Superior temporal gyrus (tissue), 1 donor: ENCODE data around the gene RUNX2.

Experiments used
- DNase-seq: peaks from one replicate; pipeline ENCODE4 v3.0.0-alpha.2; 2016; ENCODE audit errors: extremely low spot score

RUNX2 gene

DNA sequence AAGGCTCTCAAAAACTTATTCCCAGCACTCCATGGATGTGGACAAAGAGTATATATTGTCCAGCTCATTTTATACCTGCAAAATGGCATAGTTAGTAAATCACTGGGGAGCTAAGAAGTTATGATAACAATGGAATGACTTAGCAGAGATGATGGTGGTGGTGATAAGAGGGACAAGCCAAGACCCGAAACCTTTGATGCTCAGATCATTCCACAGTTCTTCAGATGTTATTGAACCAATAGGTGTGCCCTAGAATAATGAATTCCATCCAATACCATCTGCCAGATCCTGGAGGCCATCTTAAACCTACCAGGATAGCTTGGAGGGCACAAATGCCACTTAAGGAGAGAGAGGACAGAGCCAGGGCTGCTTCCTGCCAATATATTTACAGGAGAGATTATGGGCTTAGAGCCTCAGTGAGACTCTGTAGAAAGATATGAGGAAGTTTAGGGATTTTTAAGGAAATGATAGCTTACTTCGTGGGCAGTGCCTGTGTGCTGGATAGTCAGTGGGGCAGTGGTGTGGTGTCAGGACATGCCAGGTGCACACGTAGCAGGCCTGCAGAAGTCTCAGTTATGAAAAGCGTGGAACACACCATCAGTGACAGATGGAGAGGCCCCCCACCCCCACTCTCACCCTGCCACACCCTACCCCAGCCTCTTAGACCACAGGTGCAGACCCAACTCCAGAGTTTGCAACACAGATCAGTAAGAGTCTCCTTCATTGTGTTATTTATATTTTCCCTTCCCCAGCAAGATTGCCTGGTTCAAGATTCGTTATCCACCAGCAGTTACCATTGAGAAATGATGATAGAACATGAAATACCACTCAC lies 259.3 kb downstream of the RUNX2 start:
- DNase-seq = no peak

DNA sequence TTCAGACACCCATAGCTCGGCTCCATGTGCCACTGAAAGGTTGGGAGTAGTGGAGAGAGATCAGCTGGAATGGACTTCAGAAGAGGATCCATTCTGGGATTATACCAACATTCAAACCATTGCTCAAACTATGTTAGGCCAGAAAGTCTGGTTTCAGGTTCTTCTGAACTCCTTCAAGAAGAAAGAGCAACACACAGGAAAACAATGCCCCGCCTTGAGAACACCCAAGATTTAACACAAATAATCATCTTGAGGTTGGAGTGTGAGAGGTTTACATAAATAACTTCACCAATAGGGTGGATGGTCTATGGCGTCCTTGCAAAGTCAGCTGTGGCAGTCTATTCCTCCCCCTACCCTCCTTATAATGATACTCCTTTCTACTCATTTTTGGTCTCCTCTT lies 261.2 kb downstream of the RUNX2 start:
- no peak for DNase-seq

GRCh38 chr6:45590226-45590625 lies 262.1 kb downstream of the RUNX2 start:
- DNase-seq = no peak

GRCh38 chr6:45590696-45591184 lies 262.6 kb downstream of the RUNX2 start:
- no peak for DNase-seq

DNA sequence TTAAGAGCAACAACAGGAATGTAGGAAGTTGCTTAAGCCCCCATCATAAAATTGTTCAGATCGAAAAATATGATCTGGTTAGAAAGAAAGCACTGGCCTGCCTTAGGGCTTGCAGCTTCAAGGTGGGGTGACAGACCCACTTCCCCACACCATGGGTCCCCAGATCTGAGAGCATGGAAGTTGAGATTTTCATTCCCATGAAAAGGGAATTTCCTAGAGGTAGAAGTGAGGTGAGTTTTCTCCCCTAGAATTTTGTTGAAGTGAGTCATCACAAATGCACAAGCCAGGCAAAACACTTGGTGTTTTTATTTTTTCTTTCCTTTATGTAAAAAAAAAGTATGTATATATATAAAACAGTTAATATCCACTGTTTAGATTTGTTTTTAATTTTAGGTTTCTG lies 263.2 kb downstream of the RUNX2 start:
- DNase-seq = no peak

DNA sequence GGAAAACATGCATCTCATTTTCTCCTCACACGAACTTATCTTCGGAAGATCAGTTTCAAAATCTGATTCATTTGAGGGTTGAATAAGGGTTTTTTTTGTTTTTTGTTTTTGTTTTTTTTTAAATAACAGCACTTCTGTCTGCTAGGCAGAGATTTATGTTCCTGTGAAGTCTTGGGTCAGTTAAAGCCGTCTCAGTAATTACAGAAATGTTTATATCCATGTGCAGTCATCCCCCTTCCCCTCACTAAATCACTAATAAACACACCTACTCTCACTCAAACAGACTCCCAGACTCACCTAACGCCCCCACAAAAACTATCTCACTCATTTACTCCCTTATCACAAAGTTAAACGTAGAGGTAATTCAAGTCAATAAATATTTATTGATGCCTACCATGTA lies 263.8 kb downstream of the RUNX2 start:
- DNase-seq = no peak

DNA sequence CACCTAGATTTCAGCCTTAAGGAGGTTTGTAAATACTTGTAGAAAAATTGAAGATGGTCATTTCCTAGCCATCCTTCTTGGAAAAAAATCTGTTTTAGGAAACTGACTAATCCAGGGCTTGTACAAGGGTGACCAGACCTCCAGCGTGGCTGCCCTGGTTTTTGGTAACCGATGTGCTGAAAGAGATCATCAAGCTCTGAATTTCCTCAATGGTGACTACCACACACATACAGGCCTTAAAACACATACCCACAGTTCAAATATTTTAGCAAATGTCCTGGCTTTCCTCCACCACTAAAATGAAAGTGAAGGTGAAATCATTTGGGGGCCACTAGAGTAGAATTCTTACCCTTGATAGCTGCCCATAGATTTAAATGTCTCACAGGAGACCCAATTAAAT lies 264.9 kb downstream of the RUNX2 start:
- no peak for DNase-seq

- DNase-seq = no peak
These were observed 267.1 kb downstream of the RUNX2 start for GRCh38 chr6:45595010-45595851.

DNA sequence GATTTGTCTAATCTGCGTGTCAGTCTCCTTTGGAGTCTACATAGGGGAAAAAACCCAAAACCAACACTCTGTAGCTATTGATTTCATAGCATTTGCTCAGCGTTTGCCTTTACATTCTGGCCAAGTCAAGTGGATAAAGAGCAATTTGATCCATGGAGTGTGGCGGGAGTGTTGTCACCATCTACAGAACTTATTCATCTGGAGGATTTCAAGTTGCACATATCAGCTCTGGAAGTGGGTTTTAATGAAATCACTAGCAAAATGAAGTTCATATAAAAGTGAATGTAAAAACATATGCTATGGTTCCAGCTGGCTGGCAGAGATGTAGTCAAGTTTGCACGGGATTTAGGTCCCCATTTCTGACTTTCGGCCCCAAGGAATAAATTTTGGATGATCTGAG lies 269.3 kb downstream of the RUNX2 start:
- no peak for DNase-seq

DNA sequence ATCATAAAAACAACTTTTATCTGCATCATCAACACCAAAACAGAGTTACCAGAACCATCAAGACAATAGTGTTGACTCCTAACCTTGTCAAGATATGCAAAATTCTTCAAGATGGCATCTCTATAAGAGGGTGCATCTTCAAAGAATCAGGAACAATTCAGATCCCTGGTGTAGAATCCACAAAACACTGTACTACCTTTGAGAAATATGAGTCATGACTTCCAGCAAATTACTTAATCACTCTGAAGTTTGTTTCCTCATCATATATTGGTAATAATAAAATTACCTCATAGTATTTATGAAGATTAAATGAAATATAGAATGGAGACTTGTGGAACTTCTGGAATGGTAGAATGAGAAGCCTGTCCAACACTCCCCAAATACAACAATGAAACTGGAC lies 270.9 kb downstream of the RUNX2 start:
- DNase-seq = no peak

DNA sequence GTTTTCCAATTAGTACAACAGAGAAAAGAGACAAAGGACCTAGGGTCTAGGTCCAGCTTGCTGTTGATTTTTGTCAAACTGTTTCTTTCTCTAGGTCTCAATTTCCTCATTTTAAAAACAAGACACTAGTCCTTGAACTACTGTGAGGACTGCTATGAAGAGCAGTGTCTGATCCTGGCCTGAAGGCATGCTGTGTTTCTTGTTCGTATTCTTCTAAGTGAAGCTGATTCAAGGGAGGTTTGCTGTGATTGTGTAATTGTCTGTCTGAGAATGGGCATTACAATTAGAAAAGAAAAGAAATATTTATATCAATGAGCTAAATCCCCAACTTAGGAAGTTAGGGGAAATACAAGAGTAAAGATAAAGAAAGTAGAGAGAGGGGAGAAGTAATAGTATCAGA lies 277.8 kb downstream of the RUNX2 start:
- no peak for DNase-seq

DNA sequence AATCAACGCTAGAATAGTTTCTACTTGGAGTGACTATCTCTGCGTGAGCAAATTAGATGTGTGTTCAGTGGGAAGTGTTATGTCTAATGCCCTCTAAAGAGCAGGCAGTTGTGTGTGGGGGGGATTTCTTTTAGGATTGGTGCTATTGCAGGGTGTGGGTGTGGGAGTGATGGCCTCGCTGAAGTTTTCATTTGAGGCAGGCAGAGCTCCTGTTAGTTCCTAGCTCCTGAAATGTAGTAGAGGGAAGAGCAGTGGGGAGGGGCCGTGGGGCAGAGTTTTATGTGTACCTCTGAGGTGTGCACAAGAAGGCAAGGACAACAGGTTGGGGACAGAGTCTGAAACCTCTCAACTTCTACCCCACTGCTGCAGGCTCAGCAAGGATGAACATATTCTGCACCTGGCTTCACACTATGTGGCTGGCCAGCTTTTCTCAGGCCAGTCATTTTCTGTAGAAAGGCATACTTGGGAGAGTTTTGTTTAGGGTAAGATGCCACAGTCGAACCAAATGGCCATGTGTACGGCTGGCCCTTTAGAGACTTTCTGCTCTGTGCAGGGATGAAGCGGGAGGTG lies 278.8 kb downstream of the RUNX2 start:
- DNase-seq = no peak

DNA sequence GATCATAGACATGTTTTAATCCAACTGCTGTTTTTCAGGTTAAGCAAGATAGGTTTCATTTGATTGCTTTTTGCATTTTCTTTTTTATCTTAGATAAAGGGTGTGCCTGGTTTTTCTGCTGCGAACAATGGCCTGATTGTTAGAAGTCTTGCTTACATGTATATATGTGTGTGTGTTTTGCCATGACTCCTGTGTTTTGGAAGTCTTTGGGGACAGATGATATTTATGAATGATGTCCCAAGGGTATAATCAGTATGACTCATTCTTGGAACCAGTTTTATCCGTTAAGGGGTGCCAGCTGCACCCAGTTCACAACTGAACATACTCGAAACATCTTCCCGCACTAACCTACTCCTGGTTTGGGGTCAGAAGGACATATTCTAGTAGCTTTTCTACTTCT lies 279.7 kb downstream of the RUNX2 start:
- no peak for DNase-seq

GRCh38 chr6:45608252-45608913 lies 280.3 kb downstream of the RUNX2 start:
- DNase-seq = no peak

GRCh38 chr6:45609141-45609638 lies 281.1 kb downstream of the RUNX2 start:
- no peak for DNase-seq

GRCh38 chr6:45610374-45610773 lies 282.2 kb downstream of the RUNX2 start:
- DNase-seq = no peak

- DNase-seq = no peak
These were observed 282.7 kb downstream of the RUNX2 start for GRCh38 chr6:45610832-45611231.

DNA sequence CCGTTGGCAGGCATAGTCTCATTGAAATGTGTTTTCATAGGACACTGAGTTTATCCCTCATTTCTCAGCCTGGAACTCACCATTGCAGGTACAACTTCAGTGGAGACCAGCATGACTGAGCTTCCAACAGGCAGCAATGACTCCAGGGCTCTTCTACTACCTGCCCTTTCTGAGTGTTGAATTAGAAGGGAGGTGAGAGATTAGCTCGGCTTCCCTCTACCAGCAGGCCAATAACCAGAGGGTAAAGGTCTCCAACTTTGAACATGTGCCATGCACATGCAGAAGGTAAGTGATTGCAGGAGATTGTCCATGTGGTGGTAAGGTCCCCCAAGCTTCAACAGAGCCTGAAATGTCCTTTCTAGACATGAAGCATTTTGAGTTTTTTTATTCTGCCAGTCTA lies 283.4 kb downstream of the RUNX2 start:
- DNase-seq = no peak

- DNase-seq = no peak
These were observed 285.5 kb downstream of the RUNX2 start for GRCh38 chr6:45613656-45614055.

DNA sequence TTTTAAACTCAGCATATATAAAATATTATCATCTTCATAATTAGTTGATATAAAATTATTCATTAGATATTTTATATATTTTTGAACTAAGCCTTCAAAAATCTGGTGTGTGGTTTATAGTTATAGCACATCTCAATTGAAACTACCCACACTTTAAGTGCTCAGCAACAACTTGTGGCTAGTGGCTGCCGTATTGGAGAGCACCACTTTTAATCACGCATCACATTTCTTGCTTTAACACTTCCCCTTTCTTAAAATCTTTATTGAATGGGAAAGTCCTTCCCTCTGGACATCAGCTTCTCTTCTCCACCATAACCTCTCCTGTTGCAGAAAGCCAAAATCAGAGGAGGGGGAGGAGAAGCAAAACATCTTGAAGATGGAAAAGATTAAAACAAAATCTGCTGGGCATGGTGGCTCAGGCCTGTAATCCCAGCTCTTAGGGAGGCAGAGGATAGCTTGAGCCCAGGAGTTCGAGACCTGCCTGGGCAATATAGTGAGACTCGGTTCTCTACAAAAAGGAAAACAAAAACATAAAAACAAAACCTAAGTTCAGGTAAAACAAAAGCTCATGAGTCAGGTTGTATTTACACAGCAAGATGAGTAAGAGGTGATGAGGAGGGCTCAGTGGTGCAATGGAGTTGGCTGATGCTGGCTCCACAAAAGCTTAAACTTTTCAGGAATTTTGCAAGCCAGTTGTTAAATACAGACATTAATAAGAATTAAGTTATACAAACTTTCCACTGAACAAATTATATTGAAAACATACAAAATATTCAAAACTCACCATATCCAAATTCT lies 286.6 kb downstream of the RUNX2 start:
- DNase-seq = no peak

GRCh38 chr6:45616209-45616608 lies 288.1 kb downstream of the RUNX2 start:
- no peak for DNase-seq
